ENCODE results near the gene B3GNT9. TPM values are rescaled to one million over a fixed set of nuclear protein-coding genes. Genes with fewer than 3 reads are reported as not detected.

The B3GNT9 gene
- total RNA-seq, 4 donors from 2014 or later, result 2.8 to 5.9 (median 4.6) TPM

- no peak for TF ChIP-seq CTCF (IDR thresholded peaks at IDR 0.05; ENCODE audit: low read depth)
Observed at GRCh38 chr16:67151431-67152097, 766 bp upstream of the B3GNT9 start.

- no peak for TF ChIP-seq CTCF (IDR thresholded peaks at IDR 0.05; ENCODE audit: low read depth)
Observed at GRCh38 chr16:67150047-67150832, 558 bp downstream of the B3GNT9 start.

- TF ChIP-seq CTCF (IDR thresholded peaks at IDR 0.05; ENCODE audit: low read depth), result no peak
Observed at GRCh38 chr16:67149276-67150046, 1.3 kb downstream of the B3GNT9 start.

- TF ChIP-seq CTCF (IDR thresholded peaks at IDR 0.05; ENCODE audit: low read depth), result no peak
Observed at GRCh38 chr16:67148656-67149275, 2.0 kb downstream of the B3GNT9 start.

- no peak for TF ChIP-seq CTCF (IDR thresholded peaks at IDR 0.05; ENCODE audit: low read depth)
Observed at GRCh38 chr16:67148221-67148620, 2.6 kb downstream of the B3GNT9 start.

GRCh38 chr16:67147437-67148140, 3.2 kb downstream of the B3GNT9 start:
- no peak for TF ChIP-seq CTCF (IDR thresholded peaks at IDR 0.05; ENCODE audit: low read depth)

Data from subcutaneous adipose tissue (tissue), 4 donors.